Dermis blood vessel endothelial cell (primary cell): Measurements from ENCODE around the gene RPL7A. TPM values are rescaled to one million over a fixed set of nuclear protein-coding genes. Genes with fewer than 3 reads are reported as not detected.
"Not testable (repeated sequence)": the region's sequence is repeated elsewhere in the genome, so short reads cannot be mapped to it uniquely, and the experiment has no call there.

ENCODE experiments used
- DNase-seq: peaks from one replicate; pipeline ENCODE4 v3.0.0; 2010
- total RNA-seq: library from RNA; depleted of rRNA; stranded (reverse); fragments of >200 nt; gene quantifications from 2 replicates; pipeline ENCODE4 v1.2.3, GENCODE V29; 2014

Gene RPL7A
- 1,936 and 2,833 TPM in 2 replicates for total RNA-seq

DNA sequence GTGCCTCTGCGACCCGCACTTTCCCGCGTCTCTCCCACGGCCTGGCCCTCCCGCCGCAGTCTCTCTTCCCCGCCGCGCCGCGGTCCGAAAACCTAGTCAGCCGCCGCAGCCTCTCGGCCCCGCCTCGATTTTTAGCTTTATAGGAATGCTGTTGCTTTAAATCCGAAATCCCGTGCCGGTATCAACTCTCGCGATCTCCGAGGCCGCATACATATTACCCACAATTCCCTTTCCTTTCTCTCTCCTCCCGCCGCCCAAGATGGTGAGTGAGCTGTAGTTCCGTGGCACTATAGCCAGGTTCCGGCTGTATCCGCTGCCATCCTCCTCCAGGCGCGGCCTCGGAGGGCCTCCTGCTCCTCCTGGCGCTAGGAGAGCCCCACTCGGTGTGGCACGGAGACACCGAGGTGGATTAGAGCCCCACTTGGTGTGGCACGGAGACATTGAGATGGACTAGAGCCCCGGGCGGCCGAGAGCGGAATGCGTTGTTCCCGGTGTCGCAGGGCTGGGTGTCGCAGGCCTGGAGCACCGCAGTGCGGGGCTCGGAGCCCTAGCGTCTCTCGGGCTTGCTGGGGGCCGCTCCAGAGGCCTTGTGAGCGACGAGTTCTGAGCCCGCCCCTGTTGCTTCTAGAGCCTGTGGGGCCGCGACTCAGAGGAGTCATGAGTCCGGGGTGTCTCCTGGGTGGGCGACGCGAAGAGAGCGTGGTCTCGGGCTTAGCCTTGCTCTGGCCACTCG lies at the start of gene RPL7A, which contains the start of gene MED22:
Gene RPL7A, plus strand, starts transcription at position 234 of the 733 bp plus-strand sequence. Its CDS starts 26 bp downstream, at position 260.
Gene MED22, minus strand, starts transcription at position 147 of the 733 bp plus-strand sequence. CDS start 1,469 bp downstream, outside the sequence.
- peak; percentile 97 for DNase-seq

DNA sequence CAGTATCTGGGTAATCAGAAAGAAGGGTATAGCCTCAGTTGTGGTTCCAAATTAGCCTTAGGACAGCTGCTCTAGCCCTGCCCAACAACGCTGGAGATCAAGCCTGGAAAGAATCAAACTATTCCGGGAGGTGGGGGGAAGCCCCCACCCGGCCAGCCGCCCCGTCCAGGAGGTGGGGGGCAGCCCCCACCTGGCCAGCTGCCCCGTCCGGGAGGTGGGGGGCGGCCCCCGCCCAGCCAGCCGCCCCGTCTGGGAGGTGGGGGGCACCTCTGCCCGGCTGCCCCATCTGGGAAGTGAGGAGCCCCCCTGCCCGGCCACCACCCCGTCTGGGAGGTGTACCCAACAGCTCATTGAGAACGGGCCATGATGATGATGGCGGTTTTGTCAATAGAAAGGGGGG lies 48.0 kb upstream of the RPL7A start:
- not testable (repeated sequence) for DNase-seq

DNA sequence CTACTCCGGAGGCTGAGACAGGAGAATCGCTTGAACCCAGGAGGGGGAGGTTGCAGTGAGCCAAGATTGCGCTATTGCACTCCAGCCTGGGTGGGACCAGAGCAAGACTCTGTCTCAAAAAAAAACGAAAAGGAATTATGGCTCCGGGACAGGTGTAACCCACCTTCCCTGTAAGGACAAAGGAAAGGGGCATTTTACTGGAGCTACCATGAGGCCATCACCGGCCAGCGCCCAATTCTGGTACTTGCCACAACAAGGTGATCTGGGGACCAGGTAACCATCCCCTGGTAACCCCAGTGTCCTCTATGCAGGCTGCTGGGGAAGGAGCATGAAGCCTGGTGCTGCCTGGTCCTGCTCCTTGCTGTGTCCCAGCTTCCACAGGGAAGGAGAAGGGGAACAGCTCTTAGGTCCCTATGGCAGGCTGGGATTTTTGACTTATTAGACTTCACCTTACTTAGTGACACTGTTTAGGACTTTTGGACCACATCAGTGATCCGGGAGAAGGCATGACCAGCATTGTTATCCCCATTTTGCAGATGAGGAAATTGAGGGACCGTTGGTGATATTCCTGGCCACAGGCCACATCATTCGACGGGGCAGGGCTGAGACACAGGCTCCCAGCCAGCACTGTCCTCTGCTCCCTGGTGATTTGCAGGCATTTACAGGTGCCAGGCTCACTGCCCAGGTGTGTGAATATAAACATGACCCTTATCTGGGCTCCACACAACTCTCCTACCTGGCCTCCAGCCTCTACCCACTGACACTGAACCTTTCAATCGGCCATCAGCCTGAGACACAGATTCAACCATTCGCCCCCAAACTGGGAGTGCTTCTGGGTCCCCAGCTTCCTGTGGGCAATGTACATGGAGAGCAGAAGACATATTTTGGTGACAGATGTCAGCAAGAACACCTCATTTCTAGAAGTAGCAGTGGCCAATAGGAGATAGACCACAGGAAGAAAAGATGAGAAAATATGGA lies 46.5 kb upstream of the RPL7A start:
- DNase-seq, result no peak

DNA sequence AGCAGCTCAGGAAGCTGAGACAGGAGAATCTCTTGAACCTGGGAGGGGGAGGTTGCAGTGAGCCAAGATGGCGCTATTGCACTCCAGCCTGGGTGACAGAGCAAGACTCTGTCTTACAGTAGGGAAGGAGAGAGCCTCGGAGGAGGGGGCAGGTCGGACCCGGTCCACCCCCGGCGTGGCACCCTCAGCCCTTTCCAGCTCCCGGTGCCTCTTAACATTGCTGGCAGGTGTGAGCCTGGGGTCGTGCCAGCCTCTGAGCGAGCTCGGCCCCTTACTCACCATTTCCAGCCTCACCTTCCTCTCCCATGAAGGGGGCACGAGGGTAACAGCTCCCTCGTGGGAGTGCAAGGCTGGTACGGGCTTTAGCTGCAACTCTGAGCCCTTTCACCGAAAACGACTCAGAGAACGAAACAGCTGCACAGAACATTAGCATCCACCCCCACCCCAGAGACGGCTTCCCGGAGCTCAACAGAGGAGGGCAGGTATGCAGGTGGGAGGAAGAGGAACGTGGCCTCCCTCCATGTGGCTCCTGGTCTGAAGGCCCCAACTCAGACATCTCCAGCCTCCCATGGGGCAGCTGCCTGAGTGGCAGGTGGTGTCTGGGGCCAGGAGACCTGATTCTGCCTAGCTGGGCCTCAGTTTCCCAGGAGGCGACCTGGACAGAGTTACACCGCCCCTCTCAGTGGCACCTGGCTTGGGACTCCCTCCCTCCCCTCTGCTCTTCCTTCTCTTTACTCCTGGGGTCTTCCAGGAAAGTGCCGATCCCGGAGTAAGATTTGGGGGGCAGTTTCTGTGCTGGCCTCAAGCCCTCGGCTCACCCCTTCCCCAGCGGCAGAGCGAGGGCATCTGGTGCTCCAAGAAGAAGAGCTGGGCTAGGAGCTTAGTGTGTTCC lies 44.5 kb upstream of the RPL7A start:
- DNase-seq, result no peak

DNA sequence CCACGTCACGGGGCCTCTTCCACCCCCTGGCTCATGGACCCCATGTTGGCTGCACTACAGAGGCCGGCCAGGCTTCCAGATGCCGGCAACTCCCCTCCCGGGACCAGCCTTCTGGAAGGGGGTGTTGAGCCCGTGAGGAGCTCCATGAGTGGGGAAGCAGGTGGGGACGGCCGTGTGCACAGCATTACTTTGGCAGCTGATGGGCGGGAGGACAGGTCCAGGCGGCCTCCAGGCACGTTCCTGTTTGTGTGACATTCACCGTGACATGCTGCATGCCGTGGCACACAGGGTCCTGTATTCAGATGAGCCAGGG lies 43.9 kb upstream of the RPL7A start:
- no peak for DNase-seq

- DNase-seq, result no peak
These were observed 43.3 kb upstream of the RPL7A start for GRCh38 chr9:133304477-133305377.

DNA sequence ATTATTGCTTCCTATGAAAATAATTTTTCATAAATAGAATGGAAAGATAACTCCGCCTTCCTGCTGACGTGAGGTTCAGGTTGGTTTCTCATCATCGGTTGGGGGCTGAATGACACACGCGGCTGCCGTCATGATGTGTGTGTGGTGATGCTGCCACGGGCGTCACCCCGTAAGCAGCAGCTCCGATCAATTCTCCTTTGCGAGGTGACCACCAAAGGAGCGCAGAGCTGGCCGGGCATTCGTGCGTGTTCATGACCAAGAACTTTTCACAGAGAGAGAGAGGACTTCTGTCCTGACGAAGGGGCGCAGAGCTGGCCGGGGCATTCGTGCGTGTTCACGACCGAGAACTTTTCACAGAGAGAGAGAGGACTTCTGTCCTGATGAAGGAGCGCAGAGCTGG lies 42.3 kb upstream of the RPL7A start:
- no peak for DNase-seq

- DNase-seq, result peak; percentile 61
These were observed 41.5 kb upstream of the RPL7A start for GRCh38 chr9:133306242-133307204.

DNA sequence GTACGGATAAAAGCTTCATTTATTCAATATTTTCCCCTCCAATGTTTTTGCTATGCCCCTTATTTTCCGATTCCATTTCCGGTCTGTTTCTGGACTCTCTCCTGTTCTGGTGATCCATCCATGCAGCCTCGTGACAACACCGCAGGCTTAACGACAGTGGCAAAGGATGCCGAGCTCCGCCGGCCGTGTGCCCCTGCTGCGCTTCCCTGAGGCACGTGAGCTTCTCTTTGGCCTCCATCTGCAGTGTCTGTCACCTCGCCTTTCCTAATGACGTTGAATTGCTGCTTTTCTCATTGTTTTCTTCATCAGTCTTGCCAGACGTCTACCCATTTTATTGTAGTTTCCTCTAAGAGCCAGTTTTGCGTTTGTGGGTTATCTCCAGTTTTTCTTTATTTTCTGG lies 40.7 kb upstream of the RPL7A start:
- DNase-seq, result no peak

DNA sequence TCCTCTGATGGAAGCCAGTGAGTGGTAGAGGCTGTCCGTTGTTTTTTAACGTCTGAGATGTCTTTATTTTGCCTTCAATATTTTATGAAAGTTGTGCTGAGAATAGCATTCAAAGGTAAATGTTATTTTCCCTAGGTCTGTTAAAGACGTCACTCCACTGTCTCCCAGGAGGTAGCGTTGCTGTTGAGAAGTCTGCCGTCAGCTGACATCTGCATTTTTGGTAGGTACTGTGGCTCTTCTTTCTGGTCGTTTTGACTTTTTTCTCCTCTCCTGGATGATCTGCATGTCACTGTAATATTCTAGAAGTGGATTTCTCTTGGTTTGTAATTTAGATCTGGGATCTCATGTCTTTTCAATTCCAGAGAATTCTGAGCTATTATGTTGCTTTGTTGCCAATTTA lies 38.4 kb upstream of the RPL7A start:
- no peak for DNase-seq

GRCh38 chr9:133315997-133316396 lies 32.0 kb upstream of the RPL7A start:
- no peak for DNase-seq

GRCh38 chr9:133317551-133317950 lies 30.5 kb upstream of the RPL7A start:
- not testable (repeated sequence) for DNase-seq

GRCh38 chr9:133320421-133320881 lies 27.6 kb upstream of the RPL7A start:
- no peak for DNase-seq

GRCh38 chr9:133321411-133321935 lies 26.5 kb upstream of the RPL7A start:
- no peak for DNase-seq

DNA sequence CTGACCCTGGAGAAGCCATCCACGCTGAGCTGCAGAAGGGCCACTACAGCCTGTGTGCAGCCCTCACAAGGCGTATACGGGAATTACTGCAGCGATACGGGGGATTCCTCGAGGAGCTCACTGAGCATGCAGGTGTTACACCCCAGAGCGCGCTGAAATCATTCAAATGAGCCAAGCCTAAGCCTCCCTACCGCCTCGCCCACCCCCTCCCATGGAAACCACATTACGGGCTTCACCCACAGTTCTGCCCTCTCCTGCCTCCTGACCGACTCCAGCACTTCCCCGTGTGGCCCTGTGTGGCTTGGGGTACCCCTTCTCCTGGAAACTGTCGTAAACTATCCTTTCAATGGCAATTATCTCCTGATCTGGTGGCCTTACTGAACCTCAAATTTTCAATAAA lies 25.3 kb upstream of the RPL7A start:
- DNase-seq, result no peak

DNA sequence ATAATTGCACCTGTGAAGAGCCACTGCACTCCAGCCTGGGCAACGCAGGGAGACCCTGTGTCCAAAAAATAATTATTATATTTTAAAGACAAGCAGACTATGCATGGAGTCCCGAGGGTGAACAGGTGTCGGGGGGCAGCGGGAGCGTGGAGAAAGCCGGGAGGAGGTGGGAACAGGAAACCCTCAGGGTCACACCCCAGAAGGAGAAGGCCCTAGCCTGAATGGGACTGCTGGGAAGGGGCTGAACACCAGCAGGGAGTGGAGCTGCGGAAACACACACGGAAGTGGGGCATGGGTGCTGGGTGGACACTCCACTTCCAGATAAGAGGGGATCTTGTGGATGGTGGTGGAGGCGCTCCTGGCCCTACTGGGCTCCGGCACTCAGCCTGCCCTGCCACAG lies 24.8 kb upstream of the RPL7A start:
- no peak for DNase-seq

DNA sequence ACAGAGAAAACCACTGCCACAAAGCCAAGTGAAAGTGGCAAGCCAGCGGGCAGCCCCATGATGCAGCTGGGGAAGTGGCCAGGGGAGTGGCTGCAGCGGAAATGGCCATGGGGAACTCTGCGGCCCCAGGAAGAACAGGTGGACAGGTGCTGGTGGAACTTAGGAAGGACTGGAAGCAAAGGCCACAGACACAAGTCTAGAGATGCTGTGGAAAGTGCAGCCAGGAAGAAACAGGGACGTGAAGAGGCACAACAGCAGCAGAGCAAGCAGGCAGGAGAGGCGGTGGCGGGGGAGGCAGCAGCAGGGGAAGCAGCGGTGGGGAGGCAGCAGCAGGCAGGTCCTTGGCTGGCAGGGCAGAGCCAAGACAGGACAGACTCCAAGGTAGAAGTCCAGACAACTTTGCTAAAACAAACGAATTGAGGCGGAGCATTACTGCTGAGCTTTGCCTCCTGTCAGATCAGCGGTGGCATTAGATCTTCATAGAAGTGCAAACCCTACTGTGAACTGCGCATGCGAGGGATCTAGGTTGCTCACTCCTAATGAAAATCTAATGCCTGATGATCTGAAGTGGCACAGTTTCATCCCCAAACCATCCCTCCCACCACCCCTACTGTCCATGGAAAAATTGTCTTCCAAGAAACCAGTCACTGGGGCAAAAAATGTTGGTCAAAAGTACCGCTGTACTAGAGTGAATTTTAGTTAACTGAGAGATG lies 23.9 kb upstream of the RPL7A start:
- no peak for DNase-seq

GRCh38 chr9:133327021-133327420 lies 21.0 kb upstream of the RPL7A start:
- not testable (repeated sequence) for DNase-seq

- no peak for DNase-seq
These were observed 20.1 kb upstream of the RPL7A start for GRCh38 chr9:133327834-133328484.
